Liver (tissue), 3 donors: Measurements from ENCODE around the gene UMODL1.

Experiments used
- CTCF ChIP-seq: fragments of 150-350 bp; IDR thresholded peaks from 2 replicates; pipeline ENCODE4 v1.5.1; 2017; ENCODE audit warnings: improper control_type of control experiment, low read depth, low read length; ENCODE audit not compliant: missing input control
- RXRA ChIP-seq, 2 donors: IDR thresholded peaks; 2 replicates each; pipeline ENCODE4 v1.6.1; 2017 to 2018; ENCODE audit warnings: antibody characterized with exemption in 2 of 2, mild to moderate bottlenecking in 1 of 2
- donor health status: healthy.
- donor health status: healthy.

- TF ChIP-seq RXRA (IDR thresholded peaks at IDR 0.05) (peak; percentile 88 to 97), CTCF (no peak)
These were observed 12.4 kb upstream of the UMODL1 start for GRCh38 chr21:42058631-42059111.
